ENCODE results near the gene EIF1B. TPM values are rescaled to one million over a fixed set of nuclear protein-coding genes. Genes with fewer than 3 reads are reported as not detected.

EIF1B gene
- total and polyA plus RNA-seq, 10 of the 15 experiments (the other 5 are each of a cell fraction or from before 2014, with no cell fraction given), result 15.4 to 75.6 (median 43.2) TPM

DNA sequence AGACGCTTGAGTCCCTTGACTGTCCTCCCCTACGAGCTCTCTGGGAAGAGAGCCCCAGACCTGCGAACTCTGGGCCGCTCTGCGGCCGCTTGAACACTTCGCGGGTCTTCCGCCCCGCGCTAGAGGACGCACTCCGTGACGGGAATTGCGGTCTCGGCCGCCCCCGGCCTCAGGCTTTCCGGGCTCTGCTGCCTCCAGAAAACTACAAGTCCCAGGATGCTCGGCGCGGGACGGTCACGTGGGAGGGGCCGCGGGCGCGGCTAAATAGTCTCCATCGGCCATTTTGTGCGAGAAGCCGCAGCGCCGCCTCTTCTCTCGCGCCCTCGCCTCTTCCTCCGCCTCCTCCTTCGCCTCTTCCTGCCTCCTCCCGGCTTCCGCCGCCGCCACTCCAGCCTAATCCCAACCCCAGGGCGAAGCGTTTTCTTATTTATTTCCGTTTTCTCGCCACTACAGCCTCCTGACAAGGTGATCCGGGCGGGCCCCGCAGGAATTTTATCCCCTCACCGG is at the start of gene EIF1B (continued):
- TF ChIP-seq, protein P1, sequence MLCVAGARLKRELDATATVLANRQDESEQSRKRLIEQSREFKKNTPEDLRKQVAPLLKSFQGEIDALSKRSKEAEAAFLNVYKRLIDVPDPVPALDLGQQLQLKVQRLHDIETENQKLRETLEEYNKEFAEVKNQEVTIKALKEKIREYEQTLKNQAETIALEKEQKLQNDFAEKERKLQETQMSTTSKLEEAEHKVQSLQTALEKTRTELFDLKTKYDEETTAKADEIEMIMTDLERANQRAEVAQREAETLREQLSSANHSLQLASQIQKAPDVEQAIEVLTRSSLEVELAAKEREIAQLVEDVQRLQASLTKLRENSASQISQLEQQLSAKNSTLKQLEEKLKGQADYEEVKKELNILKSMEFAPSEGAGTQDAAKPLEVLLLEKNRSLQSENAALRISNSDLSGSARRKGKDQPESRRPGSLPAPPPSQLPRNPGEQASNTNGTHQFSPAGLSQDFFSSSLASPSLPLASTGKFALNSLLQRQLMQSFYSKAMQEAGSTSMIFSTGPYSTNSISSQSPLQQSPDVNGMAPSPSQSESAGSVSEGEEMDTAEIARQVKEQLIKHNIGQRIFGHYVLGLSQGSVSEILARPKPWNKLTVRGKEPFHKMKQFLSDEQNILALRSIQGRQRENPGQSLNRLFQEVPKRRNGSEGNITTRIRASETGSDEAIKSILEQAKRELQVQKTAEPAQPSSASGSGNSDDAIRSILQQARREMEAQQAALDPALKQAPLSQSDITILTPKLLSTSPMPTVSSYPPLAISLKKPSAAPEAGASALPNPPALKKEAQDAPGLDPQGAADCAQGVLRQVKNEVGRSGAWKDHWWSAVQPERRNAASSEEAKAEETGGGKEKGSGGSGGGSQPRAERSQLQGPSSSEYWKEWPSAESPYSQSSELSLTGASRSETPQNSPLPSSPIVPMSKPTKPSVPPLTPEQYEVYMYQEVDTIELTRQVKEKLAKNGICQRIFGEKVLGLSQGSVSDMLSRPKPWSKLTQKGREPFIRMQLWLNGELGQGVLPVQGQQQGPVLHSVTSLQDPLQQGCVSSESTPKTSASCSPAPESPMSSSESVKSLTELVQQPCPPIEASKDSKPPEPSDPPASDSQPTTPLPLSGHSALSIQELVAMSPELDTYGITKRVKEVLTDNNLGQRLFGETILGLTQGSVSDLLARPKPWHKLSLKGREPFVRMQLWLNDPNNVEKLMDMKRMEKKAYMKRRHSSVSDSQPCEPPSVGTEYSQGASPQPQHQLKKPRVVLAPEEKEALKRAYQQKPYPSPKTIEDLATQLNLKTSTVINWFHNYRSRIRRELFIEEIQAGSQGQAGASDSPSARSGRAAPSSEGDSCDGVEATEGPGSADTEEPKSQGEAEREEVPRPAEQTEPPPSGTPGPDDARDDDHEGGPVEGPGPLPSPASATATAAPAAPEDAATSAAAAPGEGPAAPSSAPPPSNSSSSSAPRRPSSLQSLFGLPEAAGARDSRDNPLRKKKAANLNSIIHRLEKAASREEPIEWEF (IDR thresholded peaks at IDR 0.05; ENCODE audit: insufficient replicate concordance, low read depth, low read length), result no peak
- TF ChIP-seq, protein P2, sequence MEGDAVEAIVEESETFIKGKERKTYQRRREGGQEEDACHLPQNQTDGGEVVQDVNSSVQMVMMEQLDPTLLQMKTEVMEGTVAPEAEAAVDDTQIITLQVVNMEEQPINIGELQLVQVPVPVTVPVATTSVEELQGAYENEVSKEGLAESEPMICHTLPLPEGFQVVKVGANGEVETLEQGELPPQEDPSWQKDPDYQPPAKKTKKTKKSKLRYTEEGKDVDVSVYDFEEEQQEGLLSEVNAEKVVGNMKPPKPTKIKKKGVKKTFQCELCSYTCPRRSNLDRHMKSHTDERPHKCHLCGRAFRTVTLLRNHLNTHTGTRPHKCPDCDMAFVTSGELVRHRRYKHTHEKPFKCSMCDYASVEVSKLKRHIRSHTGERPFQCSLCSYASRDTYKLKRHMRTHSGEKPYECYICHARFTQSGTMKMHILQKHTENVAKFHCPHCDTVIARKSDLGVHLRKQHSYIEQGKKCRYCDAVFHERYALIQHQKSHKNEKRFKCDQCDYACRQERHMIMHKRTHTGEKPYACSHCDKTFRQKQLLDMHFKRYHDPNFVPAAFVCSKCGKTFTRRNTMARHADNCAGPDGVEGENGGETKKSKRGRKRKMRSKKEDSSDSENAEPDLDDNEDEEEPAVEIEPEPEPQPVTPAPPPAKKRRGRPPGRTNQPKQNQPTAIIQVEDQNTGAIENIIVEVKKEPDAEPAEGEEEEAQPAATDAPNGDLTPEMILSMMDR (IDR thresholded peaks at IDR 0.05 in 2 of 3, conservative IDR thresholded peaks at IDR 0.05 in 1 of 3; ENCODE audit: control insufficient read depth in 2 of 3, extremely low read depth in 1 of 3, insufficient read depth in 1 of 3, low read depth in 3 of 3, low read length in 3 of 3), result peak; percentile 80 to 88 (median 85)
- 0 out of 2 replicates have a peak, but pooled peaks have one; percentile 41 for TF ChIP-seq IRF4 (IDR thresholded peaks at IDR 0.05; ENCODE audit: low read depth, low read length)
- peak; percentile 44; the same call in 1 of the 2 replicates for TF ChIP-seq GATAD2B (conservative IDR thresholded peaks at IDR 0.05; ENCODE audit: low read depth)
- TF ChIP-seq, protein P3, sequence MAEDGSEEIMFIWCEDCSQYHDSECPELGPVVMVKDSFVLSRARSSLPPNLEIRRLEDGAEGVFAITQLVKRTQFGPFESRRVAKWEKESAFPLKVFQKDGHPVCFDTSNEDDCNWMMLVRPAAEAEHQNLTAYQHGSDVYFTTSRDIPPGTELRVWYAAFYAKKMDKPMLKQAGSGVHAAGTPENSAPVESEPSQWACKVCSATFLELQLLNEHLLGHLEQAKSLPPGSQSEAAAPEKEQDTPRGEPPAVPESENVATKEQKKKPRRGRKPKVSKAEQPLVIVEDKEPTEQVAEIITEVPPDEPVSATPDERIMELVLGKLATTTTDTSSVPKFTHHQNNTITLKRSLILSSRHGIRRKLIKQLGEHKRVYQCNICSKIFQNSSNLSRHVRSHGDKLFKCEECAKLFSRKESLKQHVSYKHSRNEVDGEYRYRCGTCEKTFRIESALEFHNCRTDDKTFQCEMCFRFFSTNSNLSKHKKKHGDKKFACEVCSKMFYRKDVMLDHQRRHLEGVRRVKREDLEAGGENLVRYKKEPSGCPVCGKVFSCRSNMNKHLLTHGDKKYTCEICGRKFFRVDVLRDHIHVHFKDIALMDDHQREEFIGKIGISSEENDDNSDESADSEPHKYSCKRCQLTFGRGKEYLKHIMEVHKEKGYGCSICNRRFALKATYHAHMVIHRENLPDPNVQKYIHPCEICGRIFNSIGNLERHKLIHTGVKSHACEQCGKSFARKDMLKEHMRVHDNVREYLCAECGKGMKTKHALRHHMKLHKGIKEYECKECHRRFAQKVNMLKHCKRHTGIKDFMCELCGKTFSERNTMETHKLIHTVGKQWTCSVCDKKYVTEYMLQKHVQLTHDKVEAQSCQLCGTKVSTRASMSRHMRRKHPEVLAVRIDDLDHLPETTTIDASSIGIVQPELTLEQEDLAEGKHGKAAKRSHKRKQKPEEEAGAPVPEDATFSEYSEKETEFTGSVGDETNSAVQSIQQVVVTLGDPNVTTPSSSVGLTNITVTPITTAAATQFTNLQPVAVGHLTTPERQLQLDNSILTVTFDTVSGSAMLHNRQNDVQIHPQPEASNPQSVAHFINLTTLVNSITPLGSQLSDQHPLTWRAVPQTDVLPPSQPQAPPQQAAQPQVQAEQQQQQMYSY (CRISPR knock-in tag; IDR thresholded peaks at IDR 0.05), result no peak
- TF ChIP-seq, protein P4, sequence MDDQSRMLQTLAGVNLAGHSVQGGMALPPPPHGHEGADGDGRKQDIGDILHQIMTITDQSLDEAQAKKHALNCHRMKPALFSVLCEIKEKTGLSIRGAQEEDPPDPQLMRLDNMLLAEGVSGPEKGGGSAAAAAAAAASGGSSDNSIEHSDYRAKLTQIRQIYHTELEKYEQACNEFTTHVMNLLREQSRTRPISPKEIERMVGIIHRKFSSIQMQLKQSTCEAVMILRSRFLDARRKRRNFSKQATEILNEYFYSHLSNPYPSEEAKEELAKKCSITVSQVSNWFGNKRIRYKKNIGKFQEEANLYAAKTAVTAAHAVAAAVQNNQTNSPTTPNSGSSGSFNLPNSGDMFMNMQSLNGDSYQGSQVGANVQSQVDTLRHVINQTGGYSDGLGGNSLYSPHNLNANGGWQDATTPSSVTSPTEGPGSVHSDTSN (IDR thresholded peaks at IDR 0.05; ENCODE audit: insufficient replicate concordance, low read depth, low read length), result peak; percentile 62
- peak; percentile 44; the same call in 1 of the 2 replicates for TF ChIP-seq MEF2A (IDR thresholded peaks at IDR 0.05; ENCODE audit: insufficient read depth, low read depth, low read length)
- TF ChIP-seq ZZZ3 (IDR thresholded peaks at IDR 0.05; ENCODE audit: control insufficient read depth, insufficient read length, low read depth), result no peak
- TF ChIP-seq MTA2 (IDR thresholded peaks at IDR 0.05; ENCODE audit: low read depth), result peak; percentile 43; the same call in 1 of the 2 replicates
- TF ChIP-seq, protein P5, sequence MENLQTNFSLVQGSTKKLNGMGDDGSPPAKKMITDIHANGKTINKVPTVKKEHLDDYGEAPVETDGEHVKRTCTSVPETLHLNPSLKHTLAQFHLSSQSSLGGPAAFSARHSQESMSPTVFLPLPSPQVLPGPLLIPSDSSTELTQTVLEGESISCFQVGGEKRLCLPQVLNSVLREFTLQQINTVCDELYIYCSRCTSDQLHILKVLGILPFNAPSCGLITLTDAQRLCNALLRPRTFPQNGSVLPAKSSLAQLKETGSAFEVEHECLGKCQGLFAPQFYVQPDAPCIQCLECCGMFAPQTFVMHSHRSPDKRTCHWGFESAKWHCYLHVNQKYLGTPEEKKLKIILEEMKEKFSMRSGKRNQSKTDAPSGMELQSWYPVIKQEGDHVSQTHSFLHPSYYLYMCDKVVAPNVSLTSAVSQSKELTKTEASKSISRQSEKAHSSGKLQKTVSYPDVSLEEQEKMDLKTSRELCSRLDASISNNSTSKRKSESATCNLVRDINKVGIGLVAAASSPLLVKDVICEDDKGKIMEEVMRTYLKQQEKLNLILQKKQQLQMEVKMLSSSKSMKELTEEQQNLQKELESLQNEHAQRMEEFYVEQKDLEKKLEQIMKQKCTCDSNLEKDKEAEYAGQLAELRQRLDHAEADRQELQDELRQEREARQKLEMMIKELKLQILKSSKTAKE (IDR thresholded peaks at IDR 0.05; ENCODE audit: low read depth, poor library complexity, severe bottlenecking), result peak; percentile 26
- no peak for TF ChIP-seq BMI1 (IDR thresholded peaks at IDR 0.05; ENCODE audit: borderline replicate concordance)
- TF ChIP-seq BRCA1 (IDR thresholded peaks at IDR 0.05; ENCODE audit: low read depth, low read length), result no peak
- peak; percentile 87; the same call in 1 of the 2 replicates for TF ChIP-seq RB1 (IDR thresholded peaks at IDR 0.05; ENCODE audit: borderline replicate concordance)
- 0 out of 2 replicates have a peak, but pooled peaks have one; percentile 22 for TF ChIP-seq ZBED1 (IDR thresholded peaks at IDR 0.05; ENCODE audit: borderline replicate concordance)

All from GM12878 (cell line).